LHCN-M2 (cell line): Measurements from ENCODE around the gene SETSIP. TPM values are rescaled to one million over a fixed set of nuclear protein-coding genes. Genes with fewer than 3 reads are reported as not detected.
"Not testable (repeated sequence)": the region's sequence is repeated elsewhere in the genome, so short reads cannot be mapped to it uniquely, and the experiment has no call there.

ENCODE experiments used
- DNase-seq: peaks from one replicate; pipeline ENCODE4 v3.0.0-alpha.2; 2012; ENCODE audit warnings: low read depth
- polyA plus RNA-seq: library from polyadenylated mRNA; unstranded; fragments of >200 nt; gene quantifications from one replicate; pipeline ENCODE4 v1.2.1, GENCODE V29; 2012; ENCODE audit warnings: missing spikeins
- total RNA-seq: library from RNA; depleted of rRNA; stranded (reverse); fragments of >200 nt; gene quantifications from 2 replicates; pipeline ENCODE4 v1.2.3, GENCODE V29; 2014; rRNA removed

The SETSIP gene
- total RNA-seq: not detected in 2 replicates
- polyA plus RNA-seq: 0.13 TPM

- DNase-seq: no peak
Measured at GRCh38 chr1:92075311-92075710, at the start of gene SETSIP. SETSIP (minus strand) TSS chr1:92075411; CDS start chr1:92075411, 0 bp downstream.

GRCh38 chr1:92123868-92124267 is 48.7 kb upstream of the SETSIP start:
- DNase-seq: peak; percentile 1

GRCh38 chr1:92118826-92119225 is 43.6 kb upstream of the SETSIP start:
- DNase-seq: peak; percentile 19

- no peak for DNase-seq
Measured at GRCh38 chr1:92117526-92117925, 42.3 kb upstream of the SETSIP start.

- no peak for DNase-seq
Measured at GRCh38 chr1:92108631-92109030, 33.4 kb upstream of the SETSIP start.

GRCh38 chr1:92105546-92106081 is 30.4 kb upstream of the SETSIP start:
- no peak for DNase-seq

GRCh38 chr1:92096317-92096716 is 21.1 kb upstream of the SETSIP start:
- DNase-seq: peak; percentile 29

GRCh38 chr1:92095874-92096273 is 20.7 kb upstream of the SETSIP start:
- DNase-seq: no peak

- no peak for DNase-seq
Measured at GRCh38 chr1:92094595-92094994, 19.4 kb upstream of the SETSIP start.

- no peak for DNase-seq
Measured at GRCh38 chr1:92094090-92094489, 18.9 kb upstream of the SETSIP start.

- no peak for DNase-seq
Measured at GRCh38 chr1:92091625-92092024, 16.4 kb upstream of the SETSIP start.

GRCh38 chr1:92087542-92087941 is 12.3 kb upstream of the SETSIP start:
- peak; percentile 42 for DNase-seq

- DNase-seq: peak; percentile 9
Measured at GRCh38 chr1:92085727-92086126, 10.5 kb upstream of the SETSIP start.

- DNase-seq: no peak
Measured at GRCh38 chr1:92084651-92085050, 9.4 kb upstream of the SETSIP start.

GRCh38 chr1:92081031-92081430 is 5.8 kb upstream of the SETSIP start:
- DNase-seq: no peak

- peak; percentile 83 for DNase-seq
Measured at GRCh38 chr1:92080128-92080985, 5.1 kb upstream of the SETSIP start, which contains the start of gene BTBD8. BTBD8 (plus strand) TSS chr1:92080345; CDS start chr1:92080572, 227 bp downstream.

- no peak for DNase-seq
Measured at GRCh38 chr1:92079441-92079840, 4.2 kb upstream of the SETSIP start.

GRCh38 chr1:92078077-92078476 is 2.9 kb upstream of the SETSIP start:
- not testable (repeated sequence) for DNase-seq

- no peak for DNase-seq
Measured at GRCh38 chr1:92076363-92076762, 1.2 kb upstream of the SETSIP start.

GRCh38 chr1:92074446-92074845 is 765 bp downstream of the SETSIP start:
- not testable (repeated sequence) for DNase-seq

- DNase-seq: no peak
Measured at GRCh38 chr1:92070892-92071291, 4.3 kb downstream of the SETSIP start.

GRCh38 chr1:92066321-92066720 is 8.9 kb downstream of the SETSIP start:
- no peak for DNase-seq

- DNase-seq: peak; percentile 3
Measured at GRCh38 chr1:92065042-92065441, 10.2 kb downstream of the SETSIP start.
